Measurements from ENCODE around the gene KLK3.

The KLK3 gene

GRCh38 chr19:50880241-50880640 is 25.5 kb downstream of the KLK3 start:
- no peak overlapping the region for H3K4me3 ChIP-seq (ENCODE audit: control insufficient read depth, low read depth, low read length)
- no peak for TF ChIP-seq CTCF (conservative IDR thresholded peaks at IDR 0.05; ENCODE audit: control insufficient read depth, insufficient read depth, low read depth, low read length)
- DNase-seq (ENCODE audit: low read depth) = no peak

GRCh38 chr19:50882188-50882587 is 27.5 kb downstream of the KLK3 start:
- DNase-seq (ENCODE audit: low read depth) = no peak
- H3K4me3 ChIP-seq (ENCODE audit: control insufficient read depth, low read depth, low read length) = no peak overlapping the region
- no peak for TF ChIP-seq CTCF (conservative IDR thresholded peaks at IDR 0.05; ENCODE audit: control insufficient read depth, insufficient read depth, low read depth, low read length)

- no peak for DNase-seq (ENCODE audit: low read depth)
- TF ChIP-seq CTCF (conservative IDR thresholded peaks at IDR 0.05; ENCODE audit: control insufficient read depth, insufficient read depth, low read depth, low read length) = no peak
- H3K4me3 ChIP-seq (ENCODE audit: control insufficient read depth, low read depth, low read length) = no peak overlapping the region
Observed at GRCh38 chr19:50889638-50890037, 34.9 kb downstream of the KLK3 start.

GRCh38 chr19:50890422-50891252 is 35.9 kb downstream of the KLK3 start:
- TF ChIP-seq CTCF (conservative IDR thresholded peaks at IDR 0.05; ENCODE audit: control insufficient read depth, insufficient read depth, low read depth, low read length) = no peak
- DNase-seq (ENCODE audit: low read depth) = peak; percentile 47
- no peak overlapping the region for H3K4me3 ChIP-seq (ENCODE audit: control insufficient read depth, low read depth, low read length)

GRCh38 chr19:50891253-50891625 is 36.5 kb downstream of the KLK3 start:
- no peak for TF ChIP-seq CTCF (conservative IDR thresholded peaks at IDR 0.05; ENCODE audit: control insufficient read depth, insufficient read depth, low read depth, low read length)
- no peak for DNase-seq (ENCODE audit: low read depth)
- H3K4me3 ChIP-seq (ENCODE audit: control insufficient read depth, low read depth, low read length) = no peak overlapping the region

- peak; percentile 5 for DNase-seq (ENCODE audit: low read depth)
- H3K4me3 ChIP-seq (ENCODE audit: control insufficient read depth, low read depth, low read length) = no peak overlapping the region
- TF ChIP-seq CTCF (conservative IDR thresholded peaks at IDR 0.05; ENCODE audit: control insufficient read depth, insufficient read depth, low read depth, low read length) = no peak
Observed at GRCh38 chr19:50893047-50893736, 38.5 kb downstream of the KLK3 start.
